T47D (cell line): ENCODE results near the gene CDKAL1.

Source experiments
- DNase-seq, 2 experiments: peaks; one replicate each; pipeline versions ENCODE4 v3.0.0 to v3.0.0-alpha.2; 2011 to 2012; ENCODE audit warnings: low read depth in 1 of 2, low spot score in 1 of 2
- JUND ChIP-seq: IDR thresholded peaks from 2 replicates; pipeline ENCODE4 v1.6.1; 2012; ENCODE audit warnings: low read depth
- in situ Hi-C: cut with HindIII; loops from 2 replicates; pipeline ENCODE4 v1.10.0; 2016; ENCODE audit warnings: low sequenced_read_pairs, low pct_unique_long_range_greater_than_20kb

The CDKAL1 gene

DNA sequence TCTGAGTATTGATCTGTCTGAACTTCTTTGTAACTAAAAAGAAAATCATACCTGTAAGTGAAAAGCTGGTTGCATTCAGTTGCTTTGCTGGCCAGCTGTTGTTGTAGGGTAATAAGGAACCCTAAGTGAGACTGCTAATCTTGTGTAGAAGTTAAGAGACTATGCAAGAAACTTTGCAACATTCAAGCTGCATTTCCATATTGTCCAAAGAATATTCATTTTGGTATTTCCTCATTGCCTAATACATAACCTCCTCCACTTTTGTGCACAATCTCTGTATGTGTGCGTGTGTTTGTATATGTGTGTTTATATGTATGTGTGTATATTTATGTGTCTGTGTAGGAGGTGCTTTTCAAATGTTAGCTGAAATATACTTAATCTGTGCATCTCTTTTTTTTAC is 414.9 kb downstream of the CDKAL1 start:
- in situ Hi-C loops = no loop called here
- DNase-seq = no peak
- TF ChIP-seq JUND = no peak

- no peak for TF ChIP-seq JUND
- DNase-seq = no peak
- in situ Hi-C loops = no loop called here
Measured at GRCh38 chr6:20952699-20953474, 418.6 kb downstream of the CDKAL1 start.

DNA sequence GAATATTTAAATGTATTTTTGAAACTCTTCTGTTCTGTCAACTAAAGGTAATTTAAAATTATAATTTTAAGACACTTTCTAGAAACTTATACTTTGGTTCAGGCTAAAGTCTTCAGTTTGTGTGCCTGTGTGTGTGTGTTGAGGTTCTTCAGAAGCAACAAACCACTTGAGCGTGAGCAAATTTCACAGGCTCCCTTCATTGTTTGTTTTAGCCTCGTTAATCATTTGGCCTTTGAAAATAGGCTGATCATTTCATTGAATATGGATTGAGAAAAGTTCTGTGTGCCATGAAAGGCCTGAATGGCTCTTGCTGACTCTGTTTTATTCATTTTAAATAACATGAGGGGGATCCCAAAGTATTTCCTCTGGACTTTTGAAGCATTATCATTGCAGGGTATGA is 420.1 kb downstream of the CDKAL1 start:
- no peak for TF ChIP-seq JUND
- in situ Hi-C loops = no loop called here
- DNase-seq = no peak

- no peak for TF ChIP-seq JUND
- DNase-seq = no peak
- in situ Hi-C loops = no loop called here
Measured at GRCh38 chr6:20955131-20955530, 420.9 kb downstream of the CDKAL1 start.

DNA sequence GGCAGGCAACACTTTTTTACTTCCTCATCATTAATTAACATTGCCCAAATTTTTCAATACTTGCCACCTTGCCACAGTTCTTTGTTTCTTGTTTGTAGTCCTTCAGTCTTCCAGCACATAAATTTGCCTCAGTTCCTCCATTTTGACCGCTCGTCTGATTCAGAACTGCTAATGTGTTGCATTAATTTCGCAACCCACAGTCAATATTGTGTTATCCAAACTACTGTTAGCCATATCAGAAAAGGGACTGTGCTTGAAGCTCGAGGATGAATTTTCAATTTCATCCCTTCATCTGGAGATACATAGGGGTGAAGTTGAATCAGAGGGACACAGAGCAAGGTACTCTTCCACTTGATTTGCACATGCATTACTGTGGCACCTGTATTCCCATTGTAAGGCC is 421.5 kb downstream of the CDKAL1 start:
- TF ChIP-seq JUND = no peak
- in situ Hi-C loops = no loop called here
- DNase-seq = no peak

DNA sequence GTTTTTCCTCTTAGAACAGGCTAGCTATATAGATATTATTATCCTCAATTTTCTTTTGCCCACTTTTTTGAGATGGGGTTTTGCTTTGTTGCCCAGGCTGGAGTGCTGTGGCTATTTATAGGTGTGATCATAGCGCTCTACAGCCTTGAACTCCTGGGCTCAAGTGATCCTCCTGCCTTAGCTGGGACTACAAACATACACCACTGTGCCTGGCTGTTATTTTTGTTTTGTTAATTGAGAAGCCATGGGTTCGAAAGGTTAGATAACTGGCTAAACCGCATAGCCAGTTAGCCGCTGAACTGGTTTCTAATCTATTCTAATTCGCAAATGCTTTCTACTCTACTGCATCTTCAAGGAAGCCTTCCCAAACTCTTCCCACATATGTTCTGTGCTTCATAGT is 425.8 kb downstream of the CDKAL1 start:
- TF ChIP-seq JUND = no peak
- DNase-seq = no peak
- in situ Hi-C loops = no loop called here

DNA sequence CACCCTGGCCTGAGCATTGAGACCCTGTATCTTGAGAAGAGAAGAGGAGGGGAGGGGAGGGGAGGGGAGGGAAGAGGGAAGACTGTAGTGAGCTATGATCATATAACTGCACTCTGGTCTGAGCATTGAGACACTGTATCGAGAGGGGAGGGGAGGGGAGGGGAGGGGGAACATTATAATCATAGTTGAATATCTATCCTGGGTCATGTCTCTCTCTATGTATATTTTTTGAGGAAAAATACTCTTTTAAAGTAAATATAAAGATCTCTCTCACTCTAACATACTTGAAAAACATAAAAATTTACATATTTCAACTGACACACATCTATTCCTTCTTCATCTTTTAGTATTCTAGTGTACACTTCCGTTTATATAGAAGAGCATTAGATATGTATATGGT is 431.0 kb downstream of the CDKAL1 start:
- DNase-seq = no peak
- in situ Hi-C loops = no loop called here
- TF ChIP-seq JUND = no peak

DNA sequence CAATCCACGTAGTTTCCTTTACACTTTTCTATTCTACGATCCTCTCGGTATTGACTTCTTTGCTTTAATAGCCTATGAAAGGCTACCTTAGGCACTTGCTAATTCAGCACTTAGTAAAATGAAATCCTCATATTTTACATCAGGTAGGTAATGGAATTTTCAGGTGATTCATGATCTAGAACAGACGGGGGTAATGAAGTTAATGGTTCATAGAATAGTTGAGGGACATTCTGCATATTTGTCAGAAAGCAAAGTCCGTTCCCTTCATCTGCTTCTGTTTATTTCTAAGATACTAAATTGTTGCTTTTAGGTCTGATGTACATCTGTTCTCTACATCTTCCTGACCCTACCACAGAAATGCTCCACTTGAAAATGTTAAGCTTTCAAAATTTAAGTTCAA is 431.7 kb downstream of the CDKAL1 start:
- no peak for DNase-seq
- TF ChIP-seq JUND = no peak
- in situ Hi-C loops = no loop called here

DNA sequence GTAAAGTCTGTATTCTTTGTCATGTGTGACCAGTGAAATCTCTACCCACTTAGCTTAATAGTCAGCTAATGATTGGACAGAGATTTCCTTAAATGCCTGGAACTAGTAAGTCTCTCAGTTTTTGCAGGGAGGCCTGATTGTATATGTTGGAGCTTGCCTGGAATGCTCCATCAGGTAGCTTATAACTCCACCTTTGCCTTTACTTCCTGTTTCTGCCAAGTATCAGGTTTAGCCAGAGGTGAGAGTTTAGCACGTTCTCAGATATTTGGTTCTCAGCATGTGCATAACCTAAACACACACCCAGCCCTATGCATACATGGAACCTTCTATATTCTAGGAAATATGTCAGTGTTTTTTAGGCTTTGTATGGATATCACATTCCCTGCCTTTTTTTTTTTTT is 435.3 kb downstream of the CDKAL1 start:
- no peak for DNase-seq
- no peak for TF ChIP-seq JUND
- in situ Hi-C loops = no loop called here

DNA sequence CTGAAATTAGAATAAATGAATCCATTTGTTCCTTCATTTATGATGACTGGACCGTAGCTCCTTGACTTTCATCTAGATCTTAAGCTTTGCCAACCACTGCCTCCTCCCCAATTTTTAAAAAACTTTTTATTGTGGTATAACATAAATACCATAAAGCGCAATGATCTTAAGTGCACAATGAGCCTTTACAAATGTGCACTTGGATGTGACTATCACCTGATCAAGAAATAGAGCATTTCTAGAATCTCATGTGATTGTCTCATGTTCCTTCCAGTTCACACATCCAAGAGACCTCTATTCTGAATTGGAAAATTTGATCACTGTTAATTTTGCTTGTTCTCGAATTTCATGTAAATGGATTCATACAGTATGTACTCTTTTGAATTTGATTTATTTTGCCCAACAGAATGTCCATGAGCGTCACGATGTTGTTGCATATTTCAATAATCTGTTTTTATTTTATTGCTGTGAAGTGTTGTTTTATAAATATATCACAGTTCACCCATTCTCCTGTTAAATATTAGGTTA is 442.2 kb downstream of the CDKAL1 start:
- in situ Hi-C loops = no loop called here
- no peak for TF ChIP-seq JUND
- DNase-seq = no peak

GRCh38 chr6:20978151-20978614 is 443.9 kb downstream of the CDKAL1 start:
- in situ Hi-C loops = no loop called here
- TF ChIP-seq JUND = no peak
- DNase-seq = no peak

DNA sequence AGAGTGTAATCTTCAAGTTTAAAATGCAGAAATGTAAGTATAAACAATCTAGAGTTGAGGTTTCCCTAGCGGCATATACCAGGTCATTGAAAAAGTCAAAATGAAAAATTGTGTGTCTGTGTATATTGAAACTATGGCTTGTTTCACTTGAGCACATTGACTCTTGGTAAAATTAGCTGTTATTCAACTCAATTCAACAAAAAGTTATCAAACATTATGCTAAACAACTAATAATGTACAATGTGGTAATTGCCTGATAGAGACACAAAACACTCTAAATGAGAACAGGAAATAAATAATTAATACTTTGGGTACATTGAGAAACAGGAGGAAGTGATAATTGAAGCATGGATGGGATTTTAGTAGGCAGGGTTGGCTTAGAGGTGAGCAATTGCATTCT is 444.8 kb downstream of the CDKAL1 start:
- in situ Hi-C loops = no loop called here
- TF ChIP-seq JUND = no peak
- no peak for DNase-seq

DNA sequence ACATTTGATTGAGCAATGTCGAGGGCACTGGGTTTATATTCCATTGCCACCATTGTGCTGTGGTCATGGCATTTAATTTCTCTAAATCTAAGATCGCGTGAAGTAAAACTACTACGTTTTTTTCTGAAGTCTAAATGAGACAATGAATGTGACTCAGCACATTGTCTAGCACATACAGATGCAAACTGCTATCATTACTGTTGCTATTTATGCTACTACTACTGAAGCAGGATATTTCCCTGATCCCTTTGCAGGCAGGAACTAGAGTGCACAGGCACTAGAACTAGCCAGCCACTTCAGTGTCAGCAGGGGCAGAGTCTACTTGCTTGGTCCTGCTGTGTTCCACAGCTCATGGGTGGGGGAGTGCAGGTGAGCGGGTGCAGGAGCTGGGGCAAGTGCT is 449.7 kb downstream of the CDKAL1 start:
- DNase-seq = no peak
- TF ChIP-seq JUND = no peak
- in situ Hi-C loops = no loop called here

- in situ Hi-C loops = no loop called here
- no peak for TF ChIP-seq JUND
- no peak for DNase-seq
Measured at GRCh38 chr6:20985821-20986220, 451.6 kb downstream of the CDKAL1 start.
